ENCODE measurements around the gene FAM20A.

The FAM20A gene

DNA sequence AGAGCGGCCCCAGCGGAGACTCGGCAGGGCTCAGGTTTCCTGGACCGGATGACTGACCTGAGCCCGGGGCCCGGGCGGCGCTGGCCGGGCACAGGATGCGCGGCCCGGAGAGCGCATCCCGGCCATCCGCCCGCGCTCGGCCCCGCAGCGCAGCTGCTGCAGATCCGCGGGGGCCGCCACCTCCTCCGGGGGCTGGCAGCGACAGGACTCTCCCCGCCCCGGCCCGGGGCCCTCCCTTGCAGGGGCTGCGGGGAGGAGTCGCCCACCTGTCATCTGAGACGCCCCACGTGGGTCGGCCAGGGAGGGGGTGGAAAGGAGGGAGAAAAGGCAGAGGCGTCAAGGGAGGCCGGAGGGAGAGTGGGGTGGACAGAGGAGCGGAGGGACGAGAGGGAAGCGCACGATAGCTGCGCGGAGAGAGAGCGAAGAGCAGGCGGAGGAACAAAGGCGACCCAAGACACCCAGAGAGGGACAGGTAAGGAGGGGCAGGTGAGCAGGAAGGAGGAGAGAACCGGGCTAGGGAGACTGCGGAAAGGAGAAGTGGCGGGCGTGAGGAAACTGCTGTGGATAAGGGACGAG lies 89.4 kb downstream of the FAM20A start (continued):
- TF ChIP-seq ZNF174 (tag by site-specific recombination; IDR thresholded peaks at IDR 0.05) (no peak), ZNF488 (tag by site-specific recombination; IDR thresholded peaks at IDR 0.05) (no peak), HOXD13 (CRISPR knock-in tag; IDR thresholded peaks at IDR 0.05; ENCODE audit: borderline replicate concordance) (no peak), ZSCAN4 (tag by site-specific recombination; IDR thresholded peaks at IDR 0.05) (peak; percentile 48), ZNF670 (tag by site-specific recombination; IDR thresholded peaks at IDR 0.05; ENCODE audit: low read depth) (no peak), ZNF610 (tag by site-specific recombination; IDR thresholded peaks at IDR 0.05; ENCODE audit: borderline replicate concordance) (peak; percentile 93), ZNF837 (tag by site-specific recombination; IDR thresholded peaks at IDR 0.05) (no peak), ZNF514 (tag by site-specific recombination; IDR thresholded peaks at IDR 0.05) (no peak), ZNF654 (tag by site-specific recombination; IDR thresholded peaks at IDR 0.05; ENCODE audit: low read depth) (no peak), ZNF501 (tag by site-specific recombination; IDR thresholded peaks at IDR 0.05) (peak; percentile 96), ZNF600 (tag by site-specific recombination; IDR thresholded peaks at IDR 0.05) (peak; percentile 100), ZNF692 (tag by site-specific recombination; IDR thresholded peaks at IDR 0.05) (peak; percentile 100), ZNF548 (tag by site-specific recombination; IDR thresholded peaks at IDR 0.05) (0 out of 2 replicates have a peak, but pooled peaks have one; percentile 28), ZFP3 (tag by site-specific recombination; IDR thresholded peaks at IDR 0.05; ENCODE audit: low read depth) (peak; percentile 60; the same call in 1 of the 2 replicates), ZNF677 (tag by site-specific recombination; IDR thresholded peaks at IDR 0.05) (no peak), INSM2 (tag by site-specific recombination; IDR thresholded peaks at IDR 0.05) (peak; percentile 89), GLIS1 (tag by site-specific recombination; IDR thresholded peaks at IDR 0.05) (peak; percentile 92), ZNF571 (tag by site-specific recombination; IDR thresholded peaks at IDR 0.05) (no peak), ZNF768 (tag by site-specific recombination; IDR thresholded peaks at IDR 0.05) (no peak; the same call in 1 of the 2 replicates), ZNF112 (tag by site-specific recombination; IDR thresholded peaks at IDR 0.05) (no peak), ZNF561 (tag by site-specific recombination; IDR thresholded peaks at IDR 0.05; ENCODE audit: borderline replicate concordance) (peak; percentile 85; the same call in 1 of the 2 replicates), OSR2 (tag by site-specific recombination; IDR thresholded peaks at IDR 0.05) (peak; percentile 8; the same call in 1 of the 2 replicates), BCL11B (tag by site-specific recombination; IDR thresholded peaks at IDR 0.05; ENCODE audit: low read depth) (peak; percentile 90), ZNF37A (tag by site-specific recombination; IDR thresholded peaks at IDR 0.05) (no peak), ZNF311 (tag by site-specific recombination; IDR thresholded peaks at IDR 0.05; ENCODE audit: borderline replicate concordance) (no peak), ZNF433 (tag by site-specific recombination; IDR thresholded peaks at IDR 0.05; ENCODE audit: low read depth) (no peak), ZNF558 (tag by site-specific recombination; IDR thresholded peaks at IDR 0.05) (0 out of 2 replicates have a peak, but pooled peaks have one; percentile 22), KLF16 (tag by site-specific recombination; IDR thresholded peaks at IDR 0.05) (peak; percentile 98), KLF8 (tag by site-specific recombination; IDR thresholded peaks at IDR 0.05) (peak; percentile 98), ZNF560 (tag by site-specific recombination; IDR thresholded peaks at IDR 0.05; ENCODE audit: borderline replicate concordance) (no peak), GLIS2 (tag by site-specific recombination; IDR thresholded peaks at IDR 0.05) (peak; percentile 96), ZIC2 (tag by site-specific recombination; IDR thresholded peaks at IDR 0.05) (peak; percentile 73)
- TF ChIP-seq, protein P1, sequence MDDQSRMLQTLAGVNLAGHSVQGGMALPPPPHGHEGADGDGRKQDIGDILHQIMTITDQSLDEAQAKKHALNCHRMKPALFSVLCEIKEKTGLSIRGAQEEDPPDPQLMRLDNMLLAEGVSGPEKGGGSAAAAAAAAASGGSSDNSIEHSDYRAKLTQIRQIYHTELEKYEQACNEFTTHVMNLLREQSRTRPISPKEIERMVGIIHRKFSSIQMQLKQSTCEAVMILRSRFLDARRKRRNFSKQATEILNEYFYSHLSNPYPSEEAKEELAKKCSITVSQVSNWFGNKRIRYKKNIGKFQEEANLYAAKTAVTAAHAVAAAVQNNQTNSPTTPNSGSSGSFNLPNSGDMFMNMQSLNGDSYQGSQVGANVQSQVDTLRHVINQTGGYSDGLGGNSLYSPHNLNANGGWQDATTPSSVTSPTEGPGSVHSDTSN (CRISPR knock-in tag; IDR thresholded peaks at IDR 0.05), result 0 out of 2 replicates have a peak, but pooled peaks have one; percentile 2
- TF ChIP-seq, protein P2, sequence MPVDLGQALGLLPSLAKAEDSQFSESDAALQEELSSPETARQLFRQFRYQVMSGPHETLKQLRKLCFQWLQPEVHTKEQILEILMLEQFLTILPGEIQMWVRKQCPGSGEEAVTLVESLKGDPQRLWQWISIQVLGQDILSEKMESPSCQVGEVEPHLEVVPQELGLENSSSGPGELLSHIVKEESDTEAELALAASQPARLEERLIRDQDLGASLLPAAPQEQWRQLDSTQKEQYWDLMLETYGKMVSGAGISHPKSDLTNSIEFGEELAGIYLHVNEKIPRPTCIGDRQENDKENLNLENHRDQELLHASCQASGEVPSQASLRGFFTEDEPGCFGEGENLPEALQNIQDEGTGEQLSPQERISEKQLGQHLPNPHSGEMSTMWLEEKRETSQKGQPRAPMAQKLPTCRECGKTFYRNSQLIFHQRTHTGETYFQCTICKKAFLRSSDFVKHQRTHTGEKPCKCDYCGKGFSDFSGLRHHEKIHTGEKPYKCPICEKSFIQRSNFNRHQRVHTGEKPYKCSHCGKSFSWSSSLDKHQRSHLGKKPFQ (tag by site-specific recombination; IDR thresholded peaks at IDR 0.05), result peak; percentile 56; the same call in 1 of the 2 replicates

Measured in HEK293 (cell line).